Activated CD4-positive, alpha-beta memory T cell treated with anti-CD3 and anti-CD28 coated beads, Interleukin-2, amount 10 ng/mL, durations not matched to agents 7 days and 5 days (primary cell): ENCODE results near the gene WDR33. TPM values are rescaled to one million over a fixed set of nuclear protein-coding genes. Genes with fewer than 3 reads are reported as not detected.

Experiments used
- CTCF ChIA-PET: fragments of 350-600 bp; sonication (Branson Sonifier 250); formaldehyde crosslinking; loops from one replicate; lab custom pipeline; 2021; ENCODE audit warnings: antibody characterized with exemption, inconsistent platforms; lab: Charles Lee
- POLR2A ChIA-PET: fragments of 350-600 bp; sonication (Branson Sonifier 250); formaldehyde crosslinking; loops from one replicate; lab custom pipeline; 2021; ENCODE audit warnings: antibody characterized with exemption; lab: Charles Lee
- DNase-seq: peaks from one replicate; pipeline ENCODE4 v3.0.0-alpha.2; 2020
- H3K27ac Mint-ChIP-seq: one replicate; pipeline ENCODE4 v1.8.0; 2021; ENCODE audit warnings: mild to moderate bottlenecking, mixed read lengths
- H3K27me3 Mint-ChIP-seq: one replicate; pipeline ENCODE4 v1.8.0; 2021; ENCODE audit warnings: mixed read lengths
- H3K36me3 Mint-ChIP-seq: one replicate; pipeline ENCODE4 v1.8.0; 2021; ENCODE audit warnings: low read depth, mixed read lengths
- H3K4me1 Mint-ChIP-seq: one replicate; pipeline ENCODE4 v1.8.0; 2021; ENCODE audit warnings: mixed read lengths
- H3K4me3 Mint-ChIP-seq: one replicate; pipeline ENCODE4 v1.8.0; 2021; ENCODE audit warnings: mild to moderate bottlenecking, mixed read lengths
- H3K9me3 Mint-ChIP-seq: one replicate; pipeline ENCODE4 v1.8.0; 2021; ENCODE audit warnings: mixed read lengths
- total RNA-seq, 2 experiments: library from RNA; stranded (reverse); gene quantifications; one replicate each; pipeline ENCODE4 v1.2.3, GENCODE V29; 2021

WDR33 gene
- total RNA-seq, 2 experiments from 2014 or later: 63.7 to 65.1 TPM

DNA sequence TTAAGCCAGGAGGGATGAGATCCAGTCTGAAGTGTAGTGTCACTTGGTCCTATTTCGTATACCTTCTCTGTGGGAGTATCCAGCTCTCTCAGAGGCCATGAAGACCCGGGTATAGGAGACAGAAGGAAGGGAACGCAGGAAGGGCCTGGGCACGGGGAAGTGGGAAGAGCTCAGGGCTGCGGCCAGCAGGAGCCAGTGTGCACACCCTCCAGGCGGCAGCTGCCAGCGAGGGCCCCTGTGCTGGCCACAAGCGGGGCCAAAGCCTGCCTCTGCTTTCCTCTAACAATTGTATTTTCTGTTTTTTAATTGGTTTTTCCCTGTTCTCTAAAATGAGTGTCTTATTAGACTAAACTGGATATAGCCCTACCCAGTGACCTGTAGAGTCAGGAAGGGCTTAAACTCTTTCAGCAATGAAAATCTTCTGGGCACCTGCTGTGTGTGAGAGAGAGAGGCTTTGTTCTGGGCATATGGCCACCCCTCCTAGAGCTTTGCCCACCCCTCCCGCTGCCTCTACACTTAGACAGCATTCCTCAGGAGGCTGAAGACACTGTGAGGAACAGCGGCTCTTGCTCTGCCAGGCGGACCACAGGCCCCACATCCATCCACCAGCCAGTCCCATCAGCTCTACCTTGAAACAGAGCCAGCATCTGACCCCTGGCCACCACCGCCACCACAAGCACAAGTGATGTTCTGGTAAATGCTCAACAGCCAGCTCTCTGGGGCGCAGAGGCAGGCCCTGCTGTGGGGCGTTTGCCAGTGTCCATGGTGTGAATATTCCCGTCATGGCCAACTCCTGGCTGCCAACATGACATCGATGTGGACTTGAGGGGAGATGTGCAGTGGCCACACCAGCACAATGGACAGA is 155.5 kb downstream of the WDR33 start:
- no peak for DNase-seq
- Mint-ChIP-seq H3K27ac (no peak overlapping the region), H3K4me3 (no peak overlapping the region), H3K9me3 (no peaks in the 10 kb centered on the region), H3K36me3 (no peaks in the 10 kb centered on the region), H3K4me1 (no peaks in the 10 kb centered on the region), H3K27me3 (peaks cover 3% of the 10 kb centered on the region)
- POLR2A ChIA-PET: no interaction called here
- CTCF ChIA-PET: interaction anchor here (2.5 kb wide), 1 partner anchor 64 kb away, joined by 13 read pairs; no protein-coding TSS in a partner anchor

- no peak overlapping the region for H3K27ac Mint-ChIP-seq
- CTCF ChIA-PET: interaction anchor here (2.5 kb wide), 1 partner anchor 64 kb away, joined by 13 read pairs; no protein-coding TSS in a partner anchor
- POLR2A ChIA-PET: no interaction called here
- H3K27me3 Mint-ChIP-seq: peaks cover 3% of the 10 kb centered on the region
- no peaks in the 10 kb centered on the region for H3K9me3 Mint-ChIP-seq
- H3K36me3 Mint-ChIP-seq: no peaks in the 10 kb centered on the region
- no peaks in the 10 kb centered on the region for H3K4me1 Mint-ChIP-seq
- H3K4me3 Mint-ChIP-seq: no peak overlapping the region
- no peak for DNase-seq
These were observed 156.2 kb downstream of the WDR33 start for GRCh38 chr2:127654838-127655175.

DNA sequence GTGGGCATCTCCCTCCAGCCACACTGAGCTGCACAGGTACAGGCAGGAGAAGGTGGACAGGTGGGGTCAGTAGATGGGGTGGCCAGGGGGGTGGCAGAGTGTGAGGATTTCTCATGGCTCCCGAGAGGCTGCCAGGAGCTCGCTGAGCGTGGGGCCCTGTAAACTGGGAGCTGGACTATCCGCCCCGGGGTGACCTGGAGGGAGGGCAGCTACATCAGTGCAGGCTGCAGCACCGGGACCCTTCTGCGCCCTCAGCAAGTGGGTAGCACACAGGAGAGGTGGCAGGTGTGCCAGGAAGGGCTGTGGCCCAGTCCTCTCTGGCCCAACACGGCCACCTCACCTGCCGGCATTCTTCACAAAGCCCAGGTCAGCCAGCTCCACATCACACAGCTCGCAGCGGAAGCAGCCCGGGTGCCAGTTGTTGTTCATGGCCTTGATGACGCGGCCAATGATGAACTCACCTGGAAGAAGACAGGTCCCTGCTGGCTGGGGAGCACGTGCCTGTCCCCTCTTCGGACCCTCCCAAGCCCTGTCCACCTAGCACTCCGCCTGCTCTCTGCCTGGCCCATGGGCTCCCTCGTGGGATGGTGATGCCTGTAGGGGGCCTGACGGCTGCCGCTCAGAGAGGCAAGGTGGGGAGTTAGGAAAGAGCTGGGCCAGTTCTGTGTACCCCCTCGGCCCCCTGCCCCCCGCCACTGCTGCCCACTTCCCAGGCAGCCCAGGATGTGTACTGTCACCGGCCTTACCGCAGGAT is 156.7 kb downstream of the WDR33 start:
- no peak overlapping the region for H3K4me3 Mint-ChIP-seq
- CTCF ChIA-PET: interaction anchor here (2.5 kb wide), 1 partner anchor 63 kb away, joined by 13 read pairs; no protein-coding TSS in a partner anchor
- no peak for DNase-seq
- H3K27me3 Mint-ChIP-seq: peaks cover 3% of the 10 kb centered on the region
- H3K4me1 Mint-ChIP-seq: peaks cover 4% of the 10 kb centered on the region
- H3K9me3 Mint-ChIP-seq: no peaks in the 10 kb centered on the region
- POLR2A ChIA-PET: no interaction called here
- H3K27ac Mint-ChIP-seq: no peak overlapping the region
- no peaks in the 10 kb centered on the region for H3K36me3 Mint-ChIP-seq

GRCh38 chr2:127653421-127654083 is 157.4 kb downstream of the WDR33 start:
- POLR2A ChIA-PET: interaction anchor here (1.1 kb wide), 1 partner anchor 12 kb away, joined by 3 read pairs; no protein-coding TSS in a partner anchor
- H3K9me3 Mint-ChIP-seq: no peaks in the 10 kb centered on the region
- H3K27me3 Mint-ChIP-seq: peaks cover 3% of the 10 kb centered on the region
- CTCF ChIA-PET: interaction anchor here (2.0 to 2.5 kb wide), 2 partner anchors 62 to 63 kb away, joined by 13 to 18 read pairs; no protein-coding TSS in a partner anchor
- H3K4me3 Mint-ChIP-seq: no peak overlapping the region
- no peak overlapping the region for H3K27ac Mint-ChIP-seq
- no peak for DNase-seq
- no peaks in the 10 kb centered on the region for H3K36me3 Mint-ChIP-seq
- H3K4me1 Mint-ChIP-seq: peaks cover 6% of the 10 kb centered on the region

- DNase-seq: no peak
- no peak overlapping the region for H3K27ac Mint-ChIP-seq
- peaks cover 8% of the 10 kb centered on the region for H3K4me1 Mint-ChIP-seq
These were observed 158.1 kb downstream of the WDR33 start for GRCh38 chr2:127652786-127653357.

DNA sequence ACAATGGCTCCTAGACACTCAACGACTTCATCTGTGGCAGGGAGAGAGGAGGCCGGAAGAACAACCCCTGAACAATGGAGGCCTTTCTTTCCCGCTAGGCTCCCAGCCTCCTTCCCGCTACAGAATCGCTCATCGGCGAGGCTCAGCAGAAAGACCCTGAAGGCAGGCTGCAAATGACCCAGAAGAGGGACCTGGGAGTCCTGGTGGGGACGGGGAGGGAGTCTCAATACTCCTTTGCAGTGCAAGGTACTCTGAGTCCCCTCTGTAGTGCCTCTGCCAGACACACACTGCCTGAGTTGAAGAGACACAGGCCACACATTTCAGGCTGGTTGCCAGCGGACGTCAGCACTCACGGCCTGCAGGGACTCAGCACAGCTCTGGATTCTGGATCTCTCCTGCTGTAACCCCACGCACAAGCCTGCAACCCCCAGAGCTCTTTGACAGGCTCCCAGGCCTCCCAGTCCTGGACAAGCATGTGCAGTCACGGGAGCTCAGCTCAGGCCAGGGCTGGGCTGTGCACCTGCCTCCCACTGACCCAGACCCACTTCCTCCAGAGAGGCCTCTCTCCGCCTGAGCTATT is 158.9 kb downstream of the WDR33 start:
- no peak for DNase-seq
- Mint-ChIP-seq H3K27ac (no peak overlapping the region), H3K36me3 (no peaks in the 10 kb centered on the region), H3K9me3 (no peaks in the 10 kb centered on the region), H3K27me3 (peaks cover 3% of the 10 kb centered on the region), H3K4me3 (no peak overlapping the region), H3K4me1 (peaks cover 8% of the 10 kb centered on the region)
- CTCF ChIA-PET: interaction anchor here (1.0 to 2.0 kb wide), 2 partner anchors 61 to 126 kb away, joined by 3 to 18 read pairs; partner anchors contain the start of gene IWS1
- POLR2A ChIA-PET: interaction anchor here (1.1 kb wide), 1 partner anchor 10 kb away, joined by 3 read pairs; no protein-coding TSS in a partner anchor

More at GRCh38 chr2:127652786-127653357, 158.1 kb downstream of the WDR33 start:
- Mint-ChIP-seq H3K36me3 (no peaks in the 10 kb centered on the region), H3K27me3 (peaks cover 3% of the 10 kb centered on the region), H3K4me3 (no peak overlapping the region), H3K9me3 (no peaks in the 10 kb centered on the region)
- ChIA-PET CTCF (interaction anchor here (1.0 to 2.0 kb wide), 2 partner anchors 62 to 127 kb away, joined by 3 to 18 read pairs; partner anchors contain the start of gene IWS1), POLR2A (interaction anchor here (1.1 kb wide), 1 partner anchor 11 kb away, joined by 3 read pairs; no protein-coding TSS in a partner anchor)

GRCh38 chr2:127651381-127651809 is 159.6 kb downstream of the WDR33 start:
- Mint-ChIP-seq H3K9me3 (no peaks in the 10 kb centered on the region), H3K27ac (no peak overlapping the region), H3K36me3 (no peaks in the 10 kb centered on the region), H3K4me1 (peaks cover 8% of the 10 kb centered on the region), H3K4me3 (no peak overlapping the region), H3K27me3 (peaks cover 3% of the 10 kb centered on the region)
- ChIA-PET CTCF (interaction anchor here (2.0 kb wide), 1 partner anchor 60 kb away, joined by 18 read pairs; no protein-coding TSS in a partner anchor), POLR2A (no interaction called here)
- DNase-seq: no peak

Other genes with a start within 250 kb of the WDR33 start
- gene GPR17, start 165.0 kb downstream of the WDR33 start, total RNA-seq: not detected
- 10 to 100 TPM; 15.0 to 15.5 TPM for gene LIMS2, start 135.6 kb downstream of the WDR33 start, total RNA-seq
- 1 to 10 TPM; 5.2 to 5.8 TPM for gene SFT2D3, start 109.7 kb downstream of the WDR33 start, total RNA-seq
- gene POLR2D, start 47.0 kb upstream of the WDR33 start, total RNA-seq: 10 to 100 TPM; 43.8 to 45.7 TPM
- 10 to 100 TPM; 14.3 to 15.0 TPM for gene AMMECR1L, start 74.8 kb upstream of the WDR33 start, total RNA-seq
- 10 to 100 TPM; 36.6 to 37.5 TPM for gene SAP130, start 216.9 kb upstream of the WDR33 start, total RNA-seq